PC-9 (cell line): Measurements from ENCODE around the gene ZSWIM3.

Experiments used
- CTCF ChIP-seq: fragments of 200-600 bp; sonication (generic); conservative IDR thresholded peaks from 2 replicates; pipeline ENCODE4 v1.6.1; 2017; ENCODE audit warnings: mixed run types, antibody characterized with exemption, mild to moderate bottlenecking, moderate library complexity
- EZH2 ChIP-seq: fragments of 200-600 bp; sonication (generic); IDR thresholded peaks from 2 replicates; pipeline ENCODE4 v1.8.0; 2017; ENCODE audit warnings: antibody characterized with exemption, low read depth

- no peak for TF ChIP-seq CTCF
- TF ChIP-seq EZH2 = no peak
Observed at GRCh38 chr20:45859916-45860315, 2.5 kb downstream of the ZSWIM3 start.
